Heart left ventricle (tissue), 13 donors: ENCODE data around the gene RAP1GAP.

Experiments used
- POLR2A ChIP-seq, 2 donors: fragments of 450-650 bp; IDR thresholded peaks; one replicate each; pipeline ENCODE4 v1.6.1; 2017; ENCODE audit warnings: antibody characterized with exemption in 2 of 2, mild to moderate bottlenecking in 2 of 2, moderate library complexity in 2 of 2
- TF ChIP-seq, protein P1 (sequence below), 12 donors: fragments of 200-600 bp; sonication (generic) in 4 of 12; IDR thresholded peaks; one replicate each; pipeline versions ENCODE4 v1.5.0 to v1.8.0; 2018 to 2022; ENCODE audit warnings: antibody characterized with exemption in 12 of 12, mild to moderate bottlenecking in 5 of 12
- donor health status: ischemic (EF 13 %, LVEDD 7.1; RV severe dilation, severe dysfunction).
- donor health status: DM: no; HTN: yes; CAD: no.
- donor health status: DM: no; HTN: no; CAD: no.
- donor health status: ischemic (EF 25% LVEDD 6.9; RV normal size, moderate dysfunction).
- donor health status: ischemic (EF 25% LVEDD 5.7; RV mildly dilated, moderate dysfunction).
- donor health status: ischemic (EF 35%, LVEDD 5.7; RV mildly dilated, moderate dysfunction).
- donor health status: nonischemic (EF 11% LVEDD 7.7; RV severe dilation, severe dysfunction).
- donor health status: DM: yes; HTN: yes; CAD: no.
- donor health status: PGD.
- donor health status: ischemic (EF 29% LVEDD 5.4; RV normal size, mild dysfunction).
- donor health status: nonischemic (EF 23%, LVEDD 6.1; RV moderate dilation, normal function).

DNA sequence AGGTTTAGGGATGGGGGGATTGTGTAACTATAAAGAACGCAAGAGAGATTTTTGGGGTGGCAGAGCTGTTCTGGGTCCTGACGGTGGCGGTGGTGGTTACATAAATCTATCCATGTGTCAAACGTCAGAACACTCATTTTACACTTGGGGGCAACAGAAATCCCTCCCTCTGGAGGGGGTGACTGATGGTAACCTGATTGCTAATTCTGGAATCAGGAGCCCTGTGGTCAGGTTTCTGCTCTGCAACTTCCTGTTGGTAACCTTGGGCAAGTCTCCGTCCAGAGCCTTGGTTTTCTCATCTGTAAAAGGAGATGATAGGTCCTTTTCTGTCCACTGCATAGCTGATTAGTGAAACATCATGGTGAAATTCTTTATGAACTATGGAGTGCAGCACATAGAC, 119.1 kb downstream of the RAP1GAP start:
- TF ChIP-seq, protein P1, sequence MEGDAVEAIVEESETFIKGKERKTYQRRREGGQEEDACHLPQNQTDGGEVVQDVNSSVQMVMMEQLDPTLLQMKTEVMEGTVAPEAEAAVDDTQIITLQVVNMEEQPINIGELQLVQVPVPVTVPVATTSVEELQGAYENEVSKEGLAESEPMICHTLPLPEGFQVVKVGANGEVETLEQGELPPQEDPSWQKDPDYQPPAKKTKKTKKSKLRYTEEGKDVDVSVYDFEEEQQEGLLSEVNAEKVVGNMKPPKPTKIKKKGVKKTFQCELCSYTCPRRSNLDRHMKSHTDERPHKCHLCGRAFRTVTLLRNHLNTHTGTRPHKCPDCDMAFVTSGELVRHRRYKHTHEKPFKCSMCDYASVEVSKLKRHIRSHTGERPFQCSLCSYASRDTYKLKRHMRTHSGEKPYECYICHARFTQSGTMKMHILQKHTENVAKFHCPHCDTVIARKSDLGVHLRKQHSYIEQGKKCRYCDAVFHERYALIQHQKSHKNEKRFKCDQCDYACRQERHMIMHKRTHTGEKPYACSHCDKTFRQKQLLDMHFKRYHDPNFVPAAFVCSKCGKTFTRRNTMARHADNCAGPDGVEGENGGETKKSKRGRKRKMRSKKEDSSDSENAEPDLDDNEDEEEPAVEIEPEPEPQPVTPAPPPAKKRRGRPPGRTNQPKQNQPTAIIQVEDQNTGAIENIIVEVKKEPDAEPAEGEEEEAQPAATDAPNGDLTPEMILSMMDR (IDR thresholded peaks at IDR 0.05) = no peak
- no peak for TF ChIP-seq POLR2A (IDR thresholded peaks at IDR 0.05)
